Calu3 (cell line): ENCODE results near the gene RAD50. TPM values are rescaled to one million over a fixed set of nuclear protein-coding genes. Genes with fewer than 3 reads are reported as not detected.
"Not testable (repeated sequence)": the region's sequence is repeated elsewhere in the genome, so short reads cannot be mapped to it uniquely, and the experiment has no call there.

Experiments used
- BruUV-seq: library from RNA; stranded (reverse); fragments of 400-500 nt; replicated peaks from 2 replicates; lab custom pipeline; 2021; lab: Mats Ljungman, UMichigan
- CTCF ChIA-PET: fragments of 300-600 bp; sonication (Branson Sonifier 250); formaldehyde crosslinking; loops from one replicate; lab custom pipeline; 2022; ENCODE audit warnings: antibody characterized with exemption; lab: Charles Lee
- DNase-seq: peaks from one replicate; pipeline ENCODE4 v3.0.0; 2022
- H3K27ac Mint-ChIP-seq: one replicate; pipeline ENCODE4 v1.8.0; 2022; ENCODE audit warnings: mixed read lengths; ENCODE audit not compliant: unreplicated experiment
- H3K27me3 Mint-ChIP-seq: one replicate; pipeline ENCODE4 v1.8.0; 2022; ENCODE audit warnings: mixed read lengths; ENCODE audit not compliant: unreplicated experiment
- H3K36me3 Mint-ChIP-seq: one replicate; pipeline ENCODE4 v1.8.0; 2022; ENCODE audit warnings: mild to moderate bottlenecking, moderate library complexity, mixed read lengths; ENCODE audit not compliant: insufficient read depth, unreplicated experiment
- H3K4me1 Mint-ChIP-seq: one replicate; pipeline ENCODE4 v1.8.0; 2022; ENCODE audit warnings: mild to moderate bottlenecking, low read depth, mixed read lengths; ENCODE audit not compliant: unreplicated experiment
- H3K4me3 Mint-ChIP-seq: one replicate; pipeline ENCODE4 v1.8.0; 2022; ENCODE audit warnings: mild to moderate bottlenecking, low read depth, moderate library complexity, mixed read lengths; ENCODE audit not compliant: unreplicated experiment
- H3K9me3 Mint-ChIP-seq: one replicate; pipeline ENCODE4 v1.8.0; 2022; ENCODE audit warnings: low read depth, mixed read lengths; ENCODE audit not compliant: unreplicated experiment
- intact Hi-C: fragments of 100-400 bp; cut with micrococcal nuclease; formaldehyde crosslinking; loops from one replicate; pipeline ENCODE4 v1.10.0; 2022; ENCODE audit not compliant: unreplicated experiment
- total RNA-seq: library from RNA; stranded (reverse); gene quantifications from 2 replicates; pipeline ENCODE4 v1.2.3, GENCODE V29; 2022
- TF ChIP-seq, protein P1 (sequence below): fragments of 200-600 bp; IDR thresholded peaks from one replicate; pipeline ENCODE4 v1.8.0; 2022; ENCODE audit warnings: antibody characterized with exemption; ENCODE audit not compliant: unreplicated experiment

The RAD50 gene
- total RNA-seq, 1 experiment from 2014 or later: 35.9 TPM

DNA sequence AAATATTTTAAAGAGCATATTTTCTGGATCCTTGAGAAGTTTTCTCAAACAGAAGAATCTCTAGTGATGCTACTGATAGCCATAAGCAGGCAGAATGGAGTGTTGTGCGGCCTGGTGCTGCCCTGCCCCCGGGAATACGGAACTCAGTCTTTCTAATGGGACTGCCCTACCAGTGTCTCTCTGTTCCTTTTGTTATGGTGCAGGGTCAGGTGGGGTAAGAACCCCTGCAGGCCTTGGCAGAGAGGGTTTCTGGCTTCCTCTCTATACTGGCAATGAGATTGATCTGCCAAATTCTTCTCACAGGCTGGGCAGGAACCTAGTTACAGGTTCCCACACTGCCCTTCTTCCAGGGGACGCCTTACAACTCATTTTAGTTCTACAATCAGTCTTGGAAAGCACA is 16.0 kb upstream of the RAD50 start:
- DNase-seq: no peak
- Mint-ChIP-seq H3K36me3 (no peaks in the 10 kb centered on the region), H3K4me3 (no peak overlapping the region), H3K27ac (no peak overlapping the region), H3K4me1 (no peaks in the 10 kb centered on the region), H3K27me3 (peaks cover 10% of the 10 kb centered on the region), H3K9me3 (no peaks in the 10 kb centered on the region)
- intact Hi-C loops: no loop called here
- no TSS peak for BruUV-seq
- CTCF ChIA-PET: no interaction called here
- TF ChIP-seq, protein P1, sequence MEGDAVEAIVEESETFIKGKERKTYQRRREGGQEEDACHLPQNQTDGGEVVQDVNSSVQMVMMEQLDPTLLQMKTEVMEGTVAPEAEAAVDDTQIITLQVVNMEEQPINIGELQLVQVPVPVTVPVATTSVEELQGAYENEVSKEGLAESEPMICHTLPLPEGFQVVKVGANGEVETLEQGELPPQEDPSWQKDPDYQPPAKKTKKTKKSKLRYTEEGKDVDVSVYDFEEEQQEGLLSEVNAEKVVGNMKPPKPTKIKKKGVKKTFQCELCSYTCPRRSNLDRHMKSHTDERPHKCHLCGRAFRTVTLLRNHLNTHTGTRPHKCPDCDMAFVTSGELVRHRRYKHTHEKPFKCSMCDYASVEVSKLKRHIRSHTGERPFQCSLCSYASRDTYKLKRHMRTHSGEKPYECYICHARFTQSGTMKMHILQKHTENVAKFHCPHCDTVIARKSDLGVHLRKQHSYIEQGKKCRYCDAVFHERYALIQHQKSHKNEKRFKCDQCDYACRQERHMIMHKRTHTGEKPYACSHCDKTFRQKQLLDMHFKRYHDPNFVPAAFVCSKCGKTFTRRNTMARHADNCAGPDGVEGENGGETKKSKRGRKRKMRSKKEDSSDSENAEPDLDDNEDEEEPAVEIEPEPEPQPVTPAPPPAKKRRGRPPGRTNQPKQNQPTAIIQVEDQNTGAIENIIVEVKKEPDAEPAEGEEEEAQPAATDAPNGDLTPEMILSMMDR: no peak

DNA sequence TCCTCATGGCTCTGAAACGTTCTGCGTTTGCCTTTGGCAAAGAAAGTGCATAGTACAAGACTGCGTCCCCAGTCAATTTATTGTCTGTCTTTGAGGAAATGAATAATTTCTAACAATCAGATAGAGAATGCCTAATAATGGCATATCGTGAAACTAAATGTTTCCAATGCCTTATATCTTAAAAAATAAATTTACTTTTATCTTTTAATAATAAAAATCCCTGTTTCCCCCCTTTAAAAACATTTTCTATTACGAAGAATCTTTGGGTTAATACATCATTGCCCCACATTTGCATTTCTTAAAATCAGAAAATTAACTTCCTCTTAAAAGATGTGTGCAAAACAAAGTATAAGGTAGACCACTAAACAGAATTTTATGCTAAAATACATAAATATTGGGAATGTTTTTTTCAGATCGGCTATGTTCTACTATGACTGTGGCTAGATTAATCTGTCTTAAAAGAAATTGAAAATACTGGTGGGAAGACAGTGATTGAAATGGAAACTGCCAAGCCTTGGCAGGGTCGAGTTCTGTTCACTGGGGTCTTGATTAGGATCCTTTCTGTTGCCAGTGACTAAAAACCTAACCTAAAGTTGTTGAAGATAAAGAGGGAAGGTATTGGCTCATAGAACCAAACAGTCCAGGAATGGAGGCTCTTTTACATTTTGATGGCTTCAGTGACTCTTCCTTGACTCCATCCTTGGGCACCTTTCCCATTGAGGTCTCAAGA is 13.1 kb upstream of the RAD50 start, which contains the start of gene IL5:
TSS of gene IL5 (minus strand) at position 51 of the 730 bp plus-strand sequence. CDS start at position 7, 44 bp downstream.
- intact Hi-C loops: no loop called here
- TF ChIP-seq, protein P1: no peak
- no peaks in the 10 kb centered on the region for H3K4me1 Mint-ChIP-seq
- H3K9me3 Mint-ChIP-seq: no peaks in the 10 kb centered on the region
- DNase-seq: no peak
- no TSS peak for BruUV-seq
- CTCF ChIA-PET: no interaction called here
- no peaks in the 10 kb centered on the region for H3K27me3 Mint-ChIP-seq
- no peak within 1 kb of the TSS for H3K27ac Mint-ChIP-seq
- H3K36me3 Mint-ChIP-seq: no peaks in the 10 kb centered on the region
- no peak within 1 kb of the TSS for H3K4me3 Mint-ChIP-seq

- Mint-ChIP-seq H3K27ac (no peak overlapping the region), H3K36me3 (no peaks in the 10 kb centered on the region), H3K27me3 (no peaks in the 10 kb centered on the region), H3K9me3 (no peaks in the 10 kb centered on the region), H3K4me1 (no peaks in the 10 kb centered on the region), H3K4me3 (no peak overlapping the region)
- BruUV-seq: no TSS peak
- DNase-seq: no peak
- TF ChIP-seq, protein P1: no peak
- CTCF ChIA-PET: no interaction called here
- intact Hi-C loops: no loop called here
These were observed 10.7 kb upstream of the RAD50 start for GRCh38 chr5:132546108-132546507.

DNA sequence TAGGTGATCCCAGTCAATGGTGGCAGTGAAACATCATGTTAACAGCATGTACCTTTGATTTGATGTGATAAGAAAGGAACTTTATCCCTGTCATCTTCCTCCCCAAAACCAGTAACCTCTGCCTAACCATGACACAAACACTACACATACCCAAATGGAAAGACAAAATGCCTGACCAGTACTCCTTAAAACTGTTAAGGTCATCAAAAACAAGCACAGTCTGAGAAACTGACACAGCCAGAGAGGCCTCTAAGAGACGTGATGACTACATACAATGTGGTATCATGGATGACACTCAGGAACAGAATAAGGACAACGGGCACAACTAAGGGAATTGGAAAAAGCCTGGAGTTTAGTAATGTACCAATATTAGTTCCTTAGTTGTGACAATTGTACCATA is 9.5 kb upstream of the RAD50 start:
- no peak for DNase-seq
- no peaks in the 10 kb centered on the region for H3K4me1 Mint-ChIP-seq
- H3K36me3 Mint-ChIP-seq: no peaks in the 10 kb centered on the region
- no peak overlapping the region for H3K4me3 Mint-ChIP-seq
- TF ChIP-seq, protein P1: no peak
- BruUV-seq: no TSS peak
- intact Hi-C loops: no loop called here
- H3K27me3 Mint-ChIP-seq: no peaks in the 10 kb centered on the region
- H3K27ac Mint-ChIP-seq: no peak overlapping the region
- H3K9me3 Mint-ChIP-seq: no peaks in the 10 kb centered on the region
- CTCF ChIA-PET: no interaction called here

DNA sequence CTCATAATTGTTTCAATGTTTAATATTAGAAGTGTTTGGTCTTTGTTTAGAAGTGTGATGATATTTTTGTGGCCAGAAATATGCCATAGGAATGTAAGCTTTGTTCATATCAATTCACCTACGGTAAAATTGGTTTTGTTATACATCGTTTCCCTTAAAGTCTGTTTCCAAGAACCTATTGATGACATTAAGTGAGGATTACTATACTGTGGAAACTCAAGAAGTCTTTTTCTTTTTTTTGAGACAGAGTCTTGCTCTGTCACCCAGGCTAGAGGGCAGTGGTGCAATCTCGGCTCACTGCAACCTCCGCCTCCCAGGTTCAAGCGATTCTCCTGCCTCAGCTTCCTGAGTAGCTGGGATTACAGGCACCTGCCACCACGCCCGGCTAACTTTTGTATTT is 7.9 kb upstream of the RAD50 start:
- H3K27me3 Mint-ChIP-seq, H3K4me3 Mint-ChIP-seq, H3K4me1 Mint-ChIP-seq, intact Hi-C loops, CTCF ChIA-PET, DNase-seq, H3K9me3 Mint-ChIP-seq, H3K36me3 Mint-ChIP-seq, BruUV-seq, H3K27ac Mint-ChIP-seq: not testable (repeated sequence)
